Neural cell (in vitro differentiated cells): ENCODE measurements around the gene ZSCAN2. TPM values are rescaled to one million over a fixed set of nuclear protein-coding genes. Genes with fewer than 3 reads are reported as not detected.

Experiments used
- H2AFZ ChIP-seq: fragments of 200-600, 300-800 bp; sonication (generic), shearing (Covaris generic); 2 replicates; pipeline ENCODE4 v1.6.0; 2014; ENCODE audit warnings: low read depth, mild to moderate bottlenecking, antibody characterized with exemption, low read length, moderate library complexity
- H3F3A ChIP-seq: fragments of 200-600 bp; shearing (Covaris generic); 2 replicates; pipeline ENCODE4 v1.6.1; 2016; ENCODE audit warnings: mild to moderate bottlenecking, moderate library complexity, mixed read lengths, antibody characterized with exemption, low read length; ENCODE audit not compliant: insufficient read depth, poor library complexity, severe bottlenecking
- H3K27ac ChIP-seq: fragments of 200-600, 300-800 bp; sonication (generic), shearing (Covaris generic); 2 replicates; pipeline ENCODE4 v1.5.1; 2014; ENCODE audit warnings: mild to moderate bottlenecking, low read length, moderate library complexity
- H3K27me3 ChIP-seq: fragments of 300-800, 200-600 bp; sonication (generic), shearing (Covaris generic); 2 replicates; pipeline ENCODE4 v1.6.0; 2014; ENCODE audit warnings: mild to moderate bottlenecking, low read depth, low read length, moderate library complexity; ENCODE audit not compliant: insufficient read depth
- H3K36me3 ChIP-seq: fragments of 300-800, 200-600 bp; sonication (generic), shearing (Covaris generic); 2 replicates; pipeline ENCODE4 v1.5.1; 2014; ENCODE audit warnings: mild to moderate bottlenecking, antibody characterized with exemption, low read length, moderate library complexity; ENCODE audit not compliant: insufficient read depth
- H3K4me2 ChIP-seq: fragments of 300-800, 200-600 bp; sonication (generic), shearing (Covaris generic); 2 replicates; pipeline ENCODE4 v1.6.0; 2014; ENCODE audit warnings: mild to moderate bottlenecking, low read length
- H3K4me3 ChIP-seq: fragments of 300-800, 200-600 bp; sonication (generic), shearing (Covaris generic); 2 replicates; pipeline ENCODE4 v1.5.1; 2014; ENCODE audit warnings: mild to moderate bottlenecking, low read length, moderate library complexity
- H3K79me2 ChIP-seq: fragments of 200-600 bp; shearing (Covaris generic); replicated peaks from 2 replicates; pipeline ENCODE4 v1.6.0; 2014; ENCODE audit warnings: mild to moderate bottlenecking, low read length, moderate library complexity; ENCODE audit not compliant: insufficient read depth
- H3K9ac ChIP-seq: fragments of 300-800, 200-600 bp; sonication (generic), shearing (Covaris generic); 2 replicates; pipeline ENCODE4 v1.6.1; 2016; ENCODE audit warnings: mild to moderate bottlenecking, low read length, mixed read lengths
- H3K9me2 ChIP-seq: fragments of 200-600 bp; shearing (Covaris generic); 2 replicates; pipeline ENCODE4 v1.6.1; 2016; ENCODE audit warnings: mild to moderate bottlenecking, low read length, mixed read lengths; ENCODE audit not compliant: insufficient read depth
- H3K9me3 ChIP-seq: fragments of 200-600, 300-800 bp; sonication (generic), shearing (Covaris generic); 2 replicates; pipeline ENCODE4 v1.6.1; 2016; ENCODE audit warnings: mild to moderate bottlenecking, mixed run types, low read length, moderate library complexity, mixed read lengths
- H4K20me1 ChIP-seq: fragments of 200-600 bp; shearing (Covaris generic); 2 replicates; pipeline ENCODE4 v1.6.1; 2016; ENCODE audit warnings: mild to moderate bottlenecking, mixed run types; ENCODE audit not compliant: insufficient read depth
- CTCF ChIP-seq: fragments of 450-650 bp; IDR thresholded peaks from 2 replicates; pipeline ENCODE4 v1.5.1; 2014; ENCODE audit warnings: antibody characterized with exemption, mild to moderate bottlenecking, moderate library complexity; ENCODE audit not compliant: poor library complexity, severe bottlenecking
- EP300 ChIP-seq: fragments of 450-650 bp; conservative IDR thresholded peaks from 2 replicates; pipeline ENCODE4 v1.6.1; 2014; ENCODE audit warnings: antibody characterized with exemption, mild to moderate bottlenecking, moderate library complexity; ENCODE audit not compliant: poor library complexity, severe bottlenecking
- EZH2 ChIP-seq: fragments of 200-600, 300-800 bp; shearing (Covaris generic), sonication (generic); IDR thresholded peaks from 2 replicates; pipeline ENCODE4 v1.6.1; 2014; ENCODE audit warnings: antibody characterized with exemption, low read length, borderline replicate concordance, mild to moderate bottlenecking; ENCODE audit not compliant: insufficient read depth, poor library complexity, severe bottlenecking
- MXI1 ChIP-seq: fragments of 450-650 bp; conservative IDR thresholded peaks from 2 replicates; pipeline ENCODE4 v1.6.1; 2014; ENCODE audit warnings: antibody characterized with exemption, mild to moderate bottlenecking; ENCODE audit not compliant: poor library complexity, severe bottlenecking
- POLR2AphosphoS5 ChIP-seq: IDR thresholded peaks from 2 replicates; pipeline ENCODE4 v1.6.1; 2012
- RAD21 ChIP-seq: fragments of 450-650 bp; conservative IDR thresholded peaks from 2 replicates; pipeline ENCODE4 v1.6.1; 2014; ENCODE audit warnings: antibody characterized with exemption, mild to moderate bottlenecking, moderate library complexity
- REST ChIP-seq: IDR thresholded peaks from 2 replicates; pipeline ENCODE4 v1.6.1; 2012; ENCODE audit warnings: borderline replicate concordance
- SMC3 ChIP-seq: fragments of 450-650 bp; conservative IDR thresholded peaks from 2 replicates; pipeline ENCODE4 v1.6.1; 2014; ENCODE audit warnings: antibody characterized with exemption, mild to moderate bottlenecking, moderate library complexity; ENCODE audit not compliant: poor library complexity
- TAF1 ChIP-seq: IDR thresholded peaks from 2 replicates; pipeline ENCODE4 v1.6.1; 2012; ENCODE audit warnings: low read depth
- polyA plus RNA-seq: library from polyadenylated mRNA; depleted of rRNA; stranded (reverse); fragments of >200 nt; gene quantifications from 2 replicates; pipeline ENCODE4 v1.2.3, GENCODE V29; 2014

Gene ZSCAN2
- polyA plus RNA-seq, 1 donor from 2014 or later: 55.6 TPM

- Histone ChIP-seq H3K36me3 (no peaks in the 10 kb centered on the region), H3K27ac (no peak overlapping the region), H3K79me2 (no peaks in the 10 kb centered on the region), H3K4me2 (no peak overlapping the region), H3K27me3 (no peaks in the 10 kb centered on the region), H3K9me2 (no peaks in the 10 kb centered on the region), H3K4me3 (no peak overlapping the region), H3F3A (no peaks in the 10 kb centered on the region), H2AFZ (no peak overlapping the region), H3K9ac (no peak overlapping the region), H3K9me3 (no peaks in the 10 kb centered on the region), H4K20me1 (no peaks in the 10 kb centered on the region)
- TF ChIP-seq REST: no peak
- no peak for TF ChIP-seq MXI1
- no peak for TF ChIP-seq POLR2AphosphoS5
- no peak for TF ChIP-seq EP300
- TF ChIP-seq CTCF: no peak
- TF ChIP-seq EZH2: no peak
- no peak for TF ChIP-seq RAD21
- no peak for TF ChIP-seq SMC3
- no peak for TF ChIP-seq TAF1
These were observed 14.1 kb upstream of the ZSCAN2 start for GRCh38 chr15:84586696-84587095.

GRCh38 chr15:84588053-84588874 lies 12.5 kb upstream of the ZSCAN2 start:
- H3K79me2 ChIP-seq: no peaks in the 10 kb centered on the region
- no peaks in the 10 kb centered on the region for H3F3A ChIP-seq
- H3K9ac ChIP-seq: no peak overlapping the region
- no peaks in the 10 kb centered on the region for H3K27me3 ChIP-seq
- no peak overlapping the region for H3K4me2 ChIP-seq
- H3K9me3 ChIP-seq: no peaks in the 10 kb centered on the region
- no peak overlapping the region for H2AFZ ChIP-seq
- no peaks in the 10 kb centered on the region for H4K20me1 ChIP-seq
- H3K36me3 ChIP-seq: no peaks in the 10 kb centered on the region
- no peak overlapping the region for H3K27ac ChIP-seq
- H3K4me3 ChIP-seq: peak overlapping the region; percentile 52
- H3K9me2 ChIP-seq: no peaks in the 10 kb centered on the region
- peak; percentile 79 for TF ChIP-seq RAD21
- TF ChIP-seq REST: no peak
- TF ChIP-seq SMC3: peak; percentile 71
- no peak for TF ChIP-seq EP300
- no peak for TF ChIP-seq MXI1
- no peak for TF ChIP-seq POLR2AphosphoS5
- TF ChIP-seq TAF1: no peak
- TF ChIP-seq CTCF: peak; percentile 73
- TF ChIP-seq EZH2: no peak
